ENCODE data around the gene CBX8. TPM values are rescaled to one million over a fixed set of nuclear protein-coding genes. Genes with fewer than 3 reads are reported as not detected.

The CBX8 gene
- 5.2 TPM for polyA plus RNA-seq (2013, experiment 1 of 2)
- 4.1 TPM for polyA plus RNA-seq (2013, experiment 2 of 2)

DNA sequence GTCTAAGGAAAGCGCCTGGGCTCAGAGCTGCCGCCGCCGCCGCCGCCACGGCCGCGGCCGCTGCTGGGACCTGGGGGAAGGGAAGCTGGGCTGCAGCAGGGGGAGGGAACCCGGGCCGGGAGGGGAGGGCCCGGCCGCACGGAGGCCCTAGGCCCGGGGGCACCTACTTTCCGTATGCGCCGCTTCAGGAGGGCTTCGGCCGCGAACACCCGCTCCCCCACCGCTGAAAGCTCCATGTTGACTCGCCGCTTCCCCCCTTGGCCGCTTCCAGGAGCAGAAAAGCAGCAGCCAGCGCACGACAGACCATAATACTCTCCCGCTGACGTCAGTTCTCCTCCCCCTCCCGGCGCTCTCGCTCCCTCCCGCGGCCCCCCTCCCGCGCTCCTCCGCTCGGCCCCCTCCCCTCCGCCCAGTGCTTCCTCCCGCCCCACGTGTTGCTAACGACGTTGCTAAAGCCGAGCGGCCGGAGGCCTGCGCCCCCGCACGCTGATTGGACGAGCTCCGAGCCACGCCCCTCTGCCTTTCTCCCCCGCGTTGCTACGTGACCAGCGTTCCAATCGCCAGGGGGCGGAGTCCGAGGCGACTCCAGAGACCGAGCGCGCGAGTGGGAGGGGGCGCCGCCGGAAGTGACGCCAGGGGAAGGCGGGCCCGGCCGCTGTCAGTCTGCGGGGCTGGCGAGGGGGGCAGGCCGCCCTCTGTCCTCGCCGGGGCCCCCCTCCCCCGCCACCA lies at the start of gene CBX8:
CBX8 (minus strand) TSS at position 315 of the 729 bp plus-strand sequence; CDS start at position 236, 79 bp downstream.
- Histone ChIP-seq H3K4me1 (ENCODE audit: control insufficient read depth, insufficient read depth, low read length, poor library complexity, severe bottlenecking) (peaks cover 32% of the 10 kb centered on the region), H3K27ac (ENCODE audit: low read depth, low read length, severe bottlenecking) (peak within 1 kb of the TSS; percentile 87), H3K36me3 (ENCODE audit: control insufficient read depth, insufficient read depth, low read length) (peaks cover 13% of the 10 kb centered on the region), H3K4me3 (ENCODE audit: extremely low read depth, insufficient read depth, low read length, poor library complexity, severe bottlenecking) (peak within 1 kb of the TSS; percentile 67), H3K9me3 (ENCODE audit: control insufficient read depth, low read length) (no peaks in the 10 kb centered on the region)
- WGBS, 2 experiments (ENCODE audit: insufficient coverage in 2 of 2) = 0% methylated on average over 50 to 64 of the region's 79 CpGs

GRCh38 chr17:79845601-79845949 lies 48.7 kb upstream of the CBX8 start:
- no peak overlapping the region for H3K4me3 ChIP-seq (ENCODE audit: extremely low read depth, insufficient read depth, low read length, poor library complexity, severe bottlenecking)

DNA sequence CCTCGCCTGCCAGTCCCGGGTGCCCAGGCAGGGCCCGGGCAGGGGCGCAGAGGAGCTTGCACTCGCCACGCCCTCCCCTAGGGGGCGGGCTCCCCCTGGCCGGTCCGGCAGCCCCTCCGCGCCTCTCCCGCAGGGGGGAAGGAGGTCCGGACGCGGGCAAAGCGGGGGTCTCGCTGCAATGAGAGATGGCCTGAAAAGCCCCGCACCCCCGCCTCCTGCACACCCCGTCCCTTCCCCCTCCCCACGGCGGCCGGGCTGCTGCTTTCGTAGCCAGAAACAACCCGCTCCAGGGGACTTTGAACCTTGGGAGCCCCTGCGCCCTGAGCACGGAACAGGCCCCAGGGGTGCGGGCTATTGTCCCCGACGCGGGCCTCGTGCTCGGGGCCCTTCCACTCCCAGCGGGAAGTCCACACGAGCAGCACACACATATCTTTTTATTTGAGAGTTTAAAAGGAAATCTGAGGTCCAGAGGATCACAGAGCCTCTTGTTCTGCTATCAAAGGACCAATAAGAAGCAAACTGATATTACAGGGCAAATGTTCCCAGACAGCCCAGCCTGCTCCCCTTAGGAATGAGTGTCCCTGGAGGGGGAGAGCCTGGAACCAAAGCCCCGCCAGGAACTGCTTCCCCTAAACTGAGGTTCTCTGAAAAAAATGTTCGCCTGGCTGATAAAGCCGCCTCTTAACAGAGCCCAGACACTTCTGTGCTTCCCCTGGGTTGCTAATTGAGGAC lies 48.2 kb upstream of the CBX8 start:
- Histone ChIP-seq H3K4me1 (ENCODE audit: control insufficient read depth, insufficient read depth, low read length, poor library complexity, severe bottlenecking) (peaks cover 3% of the 10 kb centered on the region), H3K9me3 (ENCODE audit: control insufficient read depth, low read length) (no peaks in the 10 kb centered on the region), H3K27ac (ENCODE audit: low read depth, low read length, severe bottlenecking) (peak overlapping the region; percentile 2), H3K36me3 (ENCODE audit: control insufficient read depth, insufficient read depth, low read length) (no peaks in the 10 kb centered on the region), H3K4me3 (ENCODE audit: extremely low read depth, insufficient read depth, low read length, poor library complexity, severe bottlenecking) (peak overlapping the region; percentile 7)
- 5 to 11% methylated on average over 12 to 24 of the region's 38 CpGs for WGBS, 2 experiments (ENCODE audit: insufficient coverage in 2 of 2)

More at GRCh38 chr17:79845601-79845949, 48.7 kb upstream of the CBX8 start:
- peaks cover 5% of the 10 kb centered on the region for H3K4me1 ChIP-seq (ENCODE audit: control insufficient read depth, insufficient read depth, low read length, poor library complexity, severe bottlenecking)
- H3K9me3 ChIP-seq (ENCODE audit: control insufficient read depth, low read length) = no peaks in the 10 kb centered on the region
- no peak overlapping the region for H3K27ac ChIP-seq (ENCODE audit: low read depth, low read length, severe bottlenecking)
- 41 to 49% methylated on average over 4 to 5 of the region's 7 CpGs for whole genome bisulfite sequencing, 2 experiments (ENCODE audit: insufficient coverage in 2 of 2)
- H3K36me3 ChIP-seq (ENCODE audit: control insufficient read depth, insufficient read depth, low read length) = no peaks in the 10 kb centered on the region

- Histone ChIP-seq H3K27ac (ENCODE audit: low read depth, low read length, severe bottlenecking) (no peak overlapping the region), H3K4me3 (ENCODE audit: extremely low read depth, insufficient read depth, low read length, poor library complexity, severe bottlenecking) (peak overlapping the region; percentile 44), H3K9me3 (ENCODE audit: control insufficient read depth, low read length) (no peaks in the 10 kb centered on the region), H3K36me3 (ENCODE audit: control insufficient read depth, insufficient read depth, low read length) (no peaks in the 10 kb centered on the region), H3K4me1 (ENCODE audit: control insufficient read depth, insufficient read depth, low read length, poor library complexity, severe bottlenecking) (peaks cover 3% of the 10 kb centered on the region)
- 1% methylated on average over 36 to 41 of the region's 89 CpGs for WGBS, 2 experiments (ENCODE audit: insufficient coverage in 2 of 2)
These were observed 47.2 kb upstream of the CBX8 start for GRCh38 chr17:79843816-79844800.

- 1% methylated on average over 32 to 35 of the region's 39 CpGs for WGBS, 2 experiments (ENCODE audit: insufficient coverage in 2 of 2)
- peaks cover 3% of the 10 kb centered on the region for H3K4me1 ChIP-seq (ENCODE audit: control insufficient read depth, insufficient read depth, low read length, poor library complexity, severe bottlenecking)
- no peaks in the 10 kb centered on the region for H3K36me3 ChIP-seq (ENCODE audit: control insufficient read depth, insufficient read depth, low read length)
- peak overlapping the region; percentile 44 for H3K4me3 ChIP-seq (ENCODE audit: extremely low read depth, insufficient read depth, low read length, poor library complexity, severe bottlenecking)
- H3K27ac ChIP-seq (ENCODE audit: low read depth, low read length, severe bottlenecking) = no peak overlapping the region
- no peaks in the 10 kb centered on the region for H3K9me3 ChIP-seq (ENCODE audit: control insufficient read depth, low read length)
These were observed 46.6 kb upstream of the CBX8 start for GRCh38 chr17:79843474-79843815.

GRCh38 chr17:79842656-79843473 lies 46.0 kb upstream of the CBX8 start:
- H3K36me3 ChIP-seq (ENCODE audit: control insufficient read depth, insufficient read depth, low read length) = no peaks in the 10 kb centered on the region
- H3K4me3 ChIP-seq (ENCODE audit: extremely low read depth, insufficient read depth, low read length, poor library complexity, severe bottlenecking) = peak overlapping the region; percentile 44
- H3K9me3 ChIP-seq (ENCODE audit: control insufficient read depth, low read length) = no peaks in the 10 kb centered on the region
- 2 to 3% methylated on average over 48 to 50 of the region's 66 CpGs for WGBS, 2 experiments (ENCODE audit: insufficient coverage in 2 of 2)
- no peak overlapping the region for H3K27ac ChIP-seq (ENCODE audit: low read depth, low read length, severe bottlenecking)
- H3K4me1 ChIP-seq (ENCODE audit: control insufficient read depth, insufficient read depth, low read length, poor library complexity, severe bottlenecking) = peaks cover 6% of the 10 kb centered on the region

DNA sequence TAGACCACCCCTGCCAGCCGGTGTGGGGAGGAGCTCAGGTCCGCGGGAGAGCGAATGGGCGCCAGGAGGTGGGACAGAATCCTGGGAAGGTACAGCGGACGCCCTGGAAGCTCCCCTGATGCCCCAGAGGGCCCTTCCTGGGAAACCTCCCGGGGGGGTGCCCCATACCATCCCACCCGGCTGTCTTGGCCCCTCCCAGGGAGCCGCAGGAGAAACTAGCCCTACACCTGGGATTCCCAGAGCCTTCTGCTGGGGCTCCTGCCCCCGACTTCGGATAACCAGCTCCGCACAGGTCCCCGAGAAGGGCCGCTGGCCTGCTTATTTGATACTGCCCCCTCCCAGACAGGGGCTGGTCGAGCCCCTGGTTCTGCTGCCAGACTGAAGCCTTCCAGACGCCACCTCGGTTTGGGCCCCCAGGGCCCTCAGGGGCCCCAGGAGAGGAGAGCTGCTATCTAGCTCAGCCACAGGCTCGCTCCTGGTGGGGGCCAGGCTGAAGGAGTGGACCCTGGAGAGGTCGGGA lies 45.3 kb upstream of the CBX8 start:
- Histone ChIP-seq H3K27ac (ENCODE audit: low read depth, low read length, severe bottlenecking) (no peak overlapping the region), H3K36me3 (ENCODE audit: control insufficient read depth, insufficient read depth, low read length) (no peaks in the 10 kb centered on the region), H3K4me3 (ENCODE audit: extremely low read depth, insufficient read depth, low read length, poor library complexity, severe bottlenecking) (no peak overlapping the region), H3K4me1 (ENCODE audit: control insufficient read depth, insufficient read depth, low read length, poor library complexity, severe bottlenecking) (peaks cover 13% of the 10 kb centered on the region), H3K9me3 (ENCODE audit: control insufficient read depth, low read length) (no peaks in the 10 kb centered on the region)
- 1 to 3% methylated on average over 12 to 17 of the region's 20 CpGs for WGBS, 2 experiments (ENCODE audit: insufficient coverage in 2 of 2)

DNA sequence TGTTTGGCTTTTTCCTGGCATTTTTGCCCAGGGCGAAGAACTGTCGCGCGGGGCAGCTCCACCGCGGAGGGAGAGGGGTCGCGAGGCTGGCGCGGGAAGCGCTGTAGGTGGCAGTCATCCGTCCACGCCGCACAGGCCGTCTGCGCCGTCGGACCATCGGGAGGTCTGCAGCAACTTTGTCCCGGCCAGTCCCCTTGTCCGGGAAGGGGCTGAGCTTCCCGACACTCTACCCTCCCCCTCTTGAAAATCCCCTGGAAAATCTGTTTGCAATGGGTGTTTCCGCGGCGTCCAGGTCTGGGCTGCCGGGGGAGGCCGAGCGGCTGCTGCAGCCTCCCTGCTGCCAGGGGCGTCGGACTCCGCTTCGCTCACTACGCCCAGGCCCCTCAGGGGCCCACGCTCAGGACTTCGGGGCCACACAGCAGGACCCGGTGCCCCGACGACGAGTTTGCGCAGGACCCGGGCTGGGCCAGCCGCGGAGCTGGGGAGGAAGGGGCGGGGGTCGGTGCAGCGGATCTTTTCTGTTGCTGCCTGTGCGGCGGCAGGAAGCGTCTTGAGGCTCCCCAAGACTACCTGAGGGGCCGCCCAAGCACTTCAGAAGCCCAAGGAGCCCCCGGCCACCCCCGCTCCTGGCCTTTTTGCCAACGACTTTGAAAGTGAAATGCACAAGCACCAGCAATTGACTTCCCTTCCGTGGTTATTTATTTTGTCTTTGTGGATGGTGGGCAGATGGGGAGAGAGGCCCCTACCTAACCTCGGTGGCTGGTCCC lies 44.7 kb upstream of the CBX8 start:
- Histone ChIP-seq H3K4me3 (ENCODE audit: extremely low read depth, insufficient read depth, low read length, poor library complexity, severe bottlenecking) (no peak overlapping the region), H3K36me3 (ENCODE audit: control insufficient read depth, insufficient read depth, low read length) (no peaks in the 10 kb centered on the region), H3K9me3 (ENCODE audit: control insufficient read depth, low read length) (no peaks in the 10 kb centered on the region), H3K4me1 (ENCODE audit: control insufficient read depth, insufficient read depth, low read length, poor library complexity, severe bottlenecking) (peaks cover 19% of the 10 kb centered on the region), H3K27ac (ENCODE audit: low read depth, low read length, severe bottlenecking) (no peak overlapping the region)
- WGBS, 2 experiments (ENCODE audit: insufficient coverage in 2 of 2) = 2 to 3% methylated on average over 26 to 45 of the region's 55 CpGs

- no peaks in the 10 kb centered on the region for H3K36me3 ChIP-seq (ENCODE audit: control insufficient read depth, insufficient read depth, low read length)
- 2 to 6% methylated on average over 9 to 15 of the region's 19 CpGs for WGBS, 2 experiments (ENCODE audit: insufficient coverage in 2 of 2)
- H3K4me1 ChIP-seq (ENCODE audit: control insufficient read depth, insufficient read depth, low read length, poor library complexity, severe bottlenecking) = peaks cover 24% of the 10 kb centered on the region
- no peaks in the 10 kb centered on the region for H3K9me3 ChIP-seq (ENCODE audit: control insufficient read depth, low read length)
- H3K4me3 ChIP-seq (ENCODE audit: extremely low read depth, insufficient read depth, low read length, poor library complexity, severe bottlenecking) = no peak overlapping the region
- H3K27ac ChIP-seq (ENCODE audit: low read depth, low read length, severe bottlenecking) = no peak overlapping the region
These were observed 44.1 kb upstream of the CBX8 start for GRCh38 chr17:79840989-79841286.
